Activated naive CD8-positive, alpha-beta T cell treated with anti-CD3 and anti-CD28 coated beads, Interleukin-2, amount 10 ng/mL, durations not matched to agents 7 days and 5 days (primary cell): ENCODE measurements around the gene CEP63. TPM values are rescaled to one million over a fixed set of nuclear protein-coding genes. Genes with fewer than 3 reads are reported as not detected.

ENCODE experiments used
- ATAC-seq: fragments of 150-1000 bp; cut with Tn5 transposase; one replicate; pipeline ENCODE4 v1.10.0; 2021; ENCODE audit warnings: low read depth, moderate library complexity
- POLR2A ChIA-PET: fragments of 350-600 bp; sonication (Branson Sonifier 250); formaldehyde crosslinking; loops from one replicate; lab custom pipeline; 2021; ENCODE audit warnings: antibody characterized with exemption; lab: Charles Lee
- DNase-seq: peaks from one replicate; pipeline ENCODE4 v3.0.0; 2021
- H3K27ac Mint-ChIP-seq: one replicate; pipeline ENCODE4 v1.8.0; 2022; ENCODE audit warnings: mild to moderate bottlenecking, mixed read lengths
- H3K27me3 Mint-ChIP-seq: one replicate; pipeline ENCODE4 v1.8.0; 2022; ENCODE audit warnings: mild to moderate bottlenecking, moderate library complexity, mixed read lengths
- H3K36me3 Mint-ChIP-seq: one replicate; pipeline ENCODE4 v1.8.0; 2021; ENCODE audit warnings: mild to moderate bottlenecking, mixed read lengths
- H3K4me1 Mint-ChIP-seq: one replicate; pipeline ENCODE4 v1.8.0; 2021; ENCODE audit warnings: mixed read lengths
- H3K4me3 Mint-ChIP-seq: one replicate; pipeline ENCODE4 v1.8.0; 2022; ENCODE audit warnings: mild to moderate bottlenecking, moderate library complexity, mixed read lengths
- H3K9me3 Mint-ChIP-seq: one replicate; pipeline ENCODE4 v1.8.0; 2021; ENCODE audit warnings: mixed read lengths
- total RNA-seq, 2 experiments: library from RNA; stranded (reverse); gene quantifications; one replicate each; pipeline ENCODE4 v1.2.3, GENCODE V29; 2021

CEP63 gene
- total RNA-seq = 10 to 100 TPM; 25.2 to 26.3 TPM

DNA sequence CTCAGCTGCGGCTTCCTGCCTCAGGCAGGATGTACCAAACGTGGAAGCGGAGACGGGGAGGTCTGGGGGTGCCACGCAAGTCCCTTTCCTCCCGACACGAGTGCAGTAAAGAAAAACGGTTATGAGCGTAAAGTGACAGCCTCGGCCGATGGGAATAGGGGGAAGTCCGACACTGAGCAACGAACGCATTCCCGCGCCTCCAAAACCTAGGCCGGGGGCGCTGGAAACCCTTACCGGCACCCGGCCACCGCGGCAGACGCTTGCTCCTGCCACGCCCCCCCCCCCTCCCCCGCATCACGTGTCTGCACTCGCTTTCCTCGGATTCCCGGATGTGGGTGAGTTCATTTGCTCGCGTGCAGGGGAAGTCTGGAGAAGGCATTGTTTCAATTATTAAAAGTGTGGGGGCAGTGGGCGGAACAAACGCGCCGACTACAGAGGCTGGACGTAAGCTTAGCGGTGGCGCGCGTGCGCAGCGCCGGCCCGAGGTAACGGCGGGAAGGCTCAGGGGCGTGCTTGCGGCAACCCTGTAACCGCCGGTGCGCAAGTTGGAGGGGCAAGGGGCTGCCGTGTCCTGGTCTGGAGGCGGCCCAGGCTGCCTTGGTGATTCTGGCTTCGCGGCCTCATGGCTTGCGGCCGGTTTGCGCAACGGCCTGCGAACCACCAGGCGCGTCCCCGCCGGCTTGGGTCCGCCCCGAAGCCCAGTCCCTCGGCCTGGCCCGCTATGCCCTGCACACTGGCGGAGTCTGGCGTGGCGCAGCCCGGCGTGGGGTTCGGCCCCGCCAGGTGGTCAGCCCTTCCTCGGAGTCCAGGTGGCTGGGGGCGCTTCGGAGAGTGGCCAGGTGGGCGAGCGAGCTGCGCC lies at the start of gene CEP63, which contains the start of gene ANAPC13:
Gene CEP63, plus strand, starts transcription at position 340 of the 859 bp plus-strand sequence. CDS start 9,264 bp downstream, outside the sequence.
Gene ANAPC13, minus strand, starts transcription at position 268 of the 859 bp plus-strand sequence. CDS start 3,081 bp downstream, outside the sequence.
- no peaks in the 10 kb centered on the region for H3K9me3 Mint-ChIP-seq
- H3K4me3 Mint-ChIP-seq = peak within 1 kb of the TSS; percentile 96
- POLR2A ChIA-PET = interaction anchor here (0.6 to 1.6 kb wide), 9 partner anchors 9 to 913 kb away, joined by 3 to 6 read pairs (median 4); partner anchors contain the start of genes CDV3 and RYK
- H3K4me1 Mint-ChIP-seq = peaks cover 32% of the 10 kb centered on the region
- peak within 1 kb of the TSS; percentile 99 for H3K27ac Mint-ChIP-seq
- H3K27me3 Mint-ChIP-seq = no peaks in the 10 kb centered on the region
- peak; percentile 84 for ATAC-seq
- peak; percentile 89 for DNase-seq
- peaks cover 12% of the 10 kb centered on the region for H3K36me3 Mint-ChIP-seq

DNA sequence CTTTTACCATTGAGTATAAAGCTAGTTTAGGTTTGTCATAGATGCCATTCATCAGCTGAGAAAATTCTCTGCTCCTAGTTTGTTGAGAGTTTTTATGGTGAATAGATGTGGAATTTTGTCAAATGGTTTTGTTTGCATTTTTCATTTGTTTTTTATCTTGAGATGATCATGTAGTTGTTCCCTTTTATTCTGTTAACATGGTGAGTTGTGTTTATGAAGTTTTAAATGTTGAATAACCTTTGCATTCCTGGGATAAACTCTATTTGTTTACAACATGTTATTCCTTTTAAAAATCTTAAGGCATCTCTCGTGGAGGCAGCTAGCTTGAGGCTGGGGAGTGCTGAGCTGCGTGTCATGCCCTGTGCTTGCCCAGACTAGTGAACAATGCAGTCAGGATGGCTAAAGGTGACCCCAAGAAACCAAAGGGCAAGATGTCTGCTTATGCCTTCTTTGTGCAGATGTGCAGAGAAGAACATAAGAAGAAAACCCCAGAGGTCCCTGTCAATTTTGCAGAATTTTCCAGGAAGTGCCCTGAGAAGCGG lies 48.6 kb upstream of the CEP63 start:
- DNase-seq (no peak), ATAC-seq (no peak)
- Mint-ChIP-seq H3K27ac (no peak overlapping the region), H3K4me1 (peaks cover 4% of the 10 kb centered on the region), H3K4me3 (no peak overlapping the region), H3K27me3 (peaks cover 29% of the 10 kb centered on the region), H3K9me3 (no peaks in the 10 kb centered on the region), H3K36me3 (no peaks in the 10 kb centered on the region)
- POLR2A ChIA-PET = no interaction called here

DNA sequence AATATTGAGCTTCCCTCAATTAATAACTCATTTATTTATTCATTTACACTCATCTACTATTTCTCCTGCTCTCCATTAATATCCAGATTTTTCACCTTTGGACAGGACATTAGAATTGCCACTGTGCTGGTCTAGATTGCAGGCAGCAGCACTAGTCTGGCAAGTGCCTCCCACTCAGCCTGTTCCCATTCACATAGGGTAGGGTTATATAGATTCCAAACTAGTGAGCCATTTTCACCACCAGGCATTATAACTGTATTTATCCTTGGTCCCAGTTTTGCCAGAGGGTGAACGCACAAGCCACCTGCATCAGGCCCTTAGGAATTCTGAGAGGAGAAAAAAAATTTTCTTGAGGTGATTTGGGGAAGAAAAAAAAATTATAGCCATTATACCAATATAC lies 44.5 kb upstream of the CEP63 start:
- peaks cover 2% of the 10 kb centered on the region for H3K36me3 Mint-ChIP-seq
- H3K27me3 Mint-ChIP-seq = peaks cover 38% of the 10 kb centered on the region
- no peak overlapping the region for H3K4me3 Mint-ChIP-seq
- no peak overlapping the region for H3K27ac Mint-ChIP-seq
- H3K9me3 Mint-ChIP-seq = no peaks in the 10 kb centered on the region
- POLR2A ChIA-PET = no interaction called here
- DNase-seq (no peak), ATAC-seq (no peak)
- peaks cover 4% of the 10 kb centered on the region for H3K4me1 Mint-ChIP-seq

DNA sequence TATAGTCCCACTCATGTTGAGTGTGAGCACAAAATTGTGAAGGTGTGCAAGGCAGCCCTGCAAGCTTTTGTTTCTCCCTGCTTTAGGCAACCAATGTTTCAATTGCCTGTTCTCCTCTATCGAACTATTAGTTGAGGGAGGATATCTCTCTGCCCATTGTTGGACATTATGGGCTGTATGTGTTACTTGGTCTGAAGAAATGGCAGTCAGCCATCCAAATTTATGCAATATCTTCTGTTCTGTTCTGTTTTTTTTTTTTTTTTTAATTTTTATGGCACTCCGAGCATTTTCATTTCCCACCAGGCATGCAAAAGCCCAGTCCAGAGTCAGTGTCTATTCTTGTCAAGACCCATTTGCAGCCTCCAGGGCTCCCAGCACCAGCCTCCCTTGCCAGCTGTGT lies 44.0 kb upstream of the CEP63 start:
- Mint-ChIP-seq H3K36me3 (peaks cover 2% of the 10 kb centered on the region), H3K4me1 (peaks cover 4% of the 10 kb centered on the region), H3K4me3 (no peak overlapping the region), H3K9me3 (no peaks in the 10 kb centered on the region), H3K27me3 (peaks cover 38% of the 10 kb centered on the region), H3K27ac (no peak overlapping the region)
- no peak for DNase-seq
- no peak for ATAC-seq
- POLR2A ChIA-PET = no interaction called here

DNA sequence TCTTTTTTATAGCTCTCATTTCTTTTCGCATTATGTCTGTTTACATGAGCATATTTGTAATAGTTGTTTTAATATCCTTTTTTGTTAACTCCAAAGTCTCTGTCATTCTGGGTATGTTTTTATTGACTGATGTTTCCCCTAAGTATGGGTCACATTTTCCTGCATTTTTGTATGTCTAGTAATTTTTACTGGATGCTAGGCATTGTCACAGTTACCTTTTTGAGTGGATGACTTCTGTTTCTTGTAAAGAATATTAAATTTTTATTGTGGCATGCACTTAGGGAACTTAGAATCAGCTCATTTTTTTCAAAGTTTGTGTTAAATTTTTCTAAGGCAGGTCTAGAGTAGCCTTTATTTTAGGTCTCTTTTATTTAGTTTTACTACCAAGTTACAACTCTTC lies 40.8 kb upstream of the CEP63 start:
- H3K4me1 Mint-ChIP-seq = peaks cover 3% of the 10 kb centered on the region
- peaks cover 31% of the 10 kb centered on the region for H3K27me3 Mint-ChIP-seq
- peaks cover 2% of the 10 kb centered on the region for H3K36me3 Mint-ChIP-seq
- ATAC-seq = no peak
- no peaks in the 10 kb centered on the region for H3K9me3 Mint-ChIP-seq
- DNase-seq = no peak
- H3K4me3 Mint-ChIP-seq = no peak overlapping the region
- POLR2A ChIA-PET = no interaction called here
- H3K27ac Mint-ChIP-seq = no peak overlapping the region

DNA sequence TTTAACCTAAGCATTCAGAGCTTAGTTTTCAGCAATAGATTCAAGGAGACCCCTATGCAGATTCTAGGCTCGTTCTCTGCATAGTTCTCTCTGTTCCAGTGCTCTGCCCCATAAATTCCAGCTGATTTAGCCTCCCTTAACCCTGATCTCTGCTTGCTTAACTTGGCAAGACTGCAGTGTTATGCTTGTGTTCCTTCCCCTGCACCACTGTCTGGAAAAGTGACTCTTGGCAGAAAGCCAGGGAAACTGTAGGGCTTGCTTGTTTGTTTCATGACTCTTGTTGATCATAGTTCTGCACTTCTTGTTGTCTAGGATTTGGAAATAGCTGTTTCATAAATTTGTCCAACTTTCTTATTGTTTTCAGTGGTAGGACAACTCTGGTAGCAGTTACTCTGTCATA lies 40.2 kb upstream of the CEP63 start:
- Mint-ChIP-seq H3K4me1 (no peaks in the 10 kb centered on the region), H3K36me3 (peaks cover 2% of the 10 kb centered on the region), H3K4me3 (no peak overlapping the region), H3K9me3 (no peaks in the 10 kb centered on the region), H3K27ac (no peak overlapping the region), H3K27me3 (peaks cover 27% of the 10 kb centered on the region)
- ATAC-seq (no peak), DNase-seq (no peak)
- POLR2A ChIA-PET = no interaction called here

DNA sequence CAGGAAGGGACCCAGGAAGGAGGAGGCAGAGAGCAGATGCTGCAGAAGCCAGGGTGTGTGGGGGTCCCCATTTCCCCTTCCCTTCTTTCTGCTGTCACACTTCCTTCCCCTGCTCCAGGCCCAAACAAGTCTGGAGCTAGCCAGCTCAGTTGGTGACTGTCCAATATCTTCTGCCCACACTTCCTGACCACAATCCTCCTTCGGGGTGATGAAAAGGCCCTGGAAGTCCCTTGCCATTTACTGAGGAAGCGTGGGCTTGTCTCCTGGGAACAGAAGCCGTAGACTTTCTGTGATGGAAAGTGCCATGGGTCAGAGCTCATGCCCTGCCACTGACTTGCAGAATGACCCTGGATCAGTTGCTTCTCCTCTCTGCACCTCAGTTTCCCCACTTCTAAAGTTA lies 39.1 kb upstream of the CEP63 start:
- Mint-ChIP-seq H3K4me1 (no peaks in the 10 kb centered on the region), H3K27ac (no peak overlapping the region), H3K27me3 (peaks cover 27% of the 10 kb centered on the region), H3K4me3 (no peak overlapping the region), H3K36me3 (peaks cover 2% of the 10 kb centered on the region), H3K9me3 (no peaks in the 10 kb centered on the region)
- no peak for DNase-seq
- no peak for ATAC-seq
- POLR2A ChIA-PET = no interaction called here

DNA sequence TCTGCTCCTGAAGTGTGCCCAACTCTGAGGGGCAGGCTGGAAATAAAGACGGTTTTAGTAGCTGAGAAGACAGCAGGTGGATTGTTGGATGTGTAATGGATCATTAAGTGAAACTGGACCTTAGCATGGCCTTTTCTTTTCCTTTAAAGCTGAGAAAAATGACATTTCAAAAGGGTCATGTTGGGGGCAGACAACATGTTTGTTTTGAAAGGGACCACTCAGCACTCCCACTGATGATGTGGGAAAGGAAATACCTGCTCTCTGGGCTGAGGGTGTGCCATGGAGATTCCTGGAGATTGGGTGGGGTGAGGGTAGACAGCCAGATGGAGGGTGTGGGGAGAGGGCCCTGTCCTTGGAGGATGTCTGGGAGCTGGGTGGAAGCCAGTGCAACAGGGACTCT lies 38.5 kb upstream of the CEP63 start:
- Mint-ChIP-seq H3K4me1 (no peaks in the 10 kb centered on the region), H3K9me3 (no peaks in the 10 kb centered on the region), H3K27ac (no peak overlapping the region), H3K36me3 (peaks cover 2% of the 10 kb centered on the region), H3K4me3 (no peak overlapping the region), H3K27me3 (peaks cover 26% of the 10 kb centered on the region)
- POLR2A ChIA-PET = no interaction called here
- DNase-seq (no peak), ATAC-seq (no peak)

DNA sequence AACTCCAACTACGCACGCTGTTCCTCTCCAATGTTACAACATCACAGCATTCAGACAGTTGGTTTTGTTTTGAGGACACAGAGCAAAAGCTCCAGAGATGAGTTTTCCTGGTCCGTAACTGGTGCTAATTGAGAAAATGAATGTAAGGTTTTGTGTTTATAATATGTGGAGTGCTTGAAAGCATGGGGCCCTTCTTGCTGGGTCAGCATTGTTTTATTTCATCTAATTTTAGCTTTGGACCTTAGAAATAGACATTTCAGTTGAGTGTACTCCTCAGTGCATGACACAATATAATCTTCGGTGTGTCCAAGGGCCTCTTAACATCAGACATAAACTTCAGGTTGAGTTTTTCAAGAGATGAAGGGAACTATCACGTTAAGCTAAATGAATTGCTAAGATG lies 37.2 kb upstream of the CEP63 start:
- Mint-ChIP-seq H3K36me3 (peaks cover 2% of the 10 kb centered on the region), H3K9me3 (no peaks in the 10 kb centered on the region), H3K4me1 (no peaks in the 10 kb centered on the region), H3K27me3 (peaks cover 31% of the 10 kb centered on the region), H3K27ac (no peak overlapping the region), H3K4me3 (no peak overlapping the region)
- ATAC-seq = no peak
- POLR2A ChIA-PET = no interaction called here
- no peak for DNase-seq

DNA sequence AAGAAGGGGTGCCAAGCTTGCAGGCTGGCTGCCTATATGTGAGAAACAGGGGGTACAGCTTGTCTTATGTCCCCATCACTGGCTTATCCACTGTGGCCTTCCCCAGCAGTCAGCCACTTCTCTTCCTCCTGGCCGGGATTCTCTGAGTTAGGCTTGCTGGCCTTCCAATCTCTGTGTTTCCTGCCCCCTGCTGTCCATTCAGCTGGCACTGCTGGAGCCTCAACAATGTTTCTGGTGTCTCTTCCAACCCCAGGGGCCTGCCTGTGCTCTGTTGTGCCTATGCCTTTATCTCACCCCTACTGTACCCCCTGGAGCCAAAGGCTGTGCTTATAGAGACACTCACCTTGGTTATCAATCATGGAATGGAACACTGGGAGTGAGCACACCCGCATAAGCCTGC lies 36.6 kb upstream of the CEP63 start:
- no peak for DNase-seq
- no peak for ATAC-seq
- Mint-ChIP-seq H3K27ac (no peak overlapping the region), H3K36me3 (peaks cover 2% of the 10 kb centered on the region), H3K4me3 (no peak overlapping the region), H3K4me1 (no peaks in the 10 kb centered on the region), H3K9me3 (no peaks in the 10 kb centered on the region), H3K27me3 (peaks cover 32% of the 10 kb centered on the region)
- POLR2A ChIA-PET = no interaction called here

DNA sequence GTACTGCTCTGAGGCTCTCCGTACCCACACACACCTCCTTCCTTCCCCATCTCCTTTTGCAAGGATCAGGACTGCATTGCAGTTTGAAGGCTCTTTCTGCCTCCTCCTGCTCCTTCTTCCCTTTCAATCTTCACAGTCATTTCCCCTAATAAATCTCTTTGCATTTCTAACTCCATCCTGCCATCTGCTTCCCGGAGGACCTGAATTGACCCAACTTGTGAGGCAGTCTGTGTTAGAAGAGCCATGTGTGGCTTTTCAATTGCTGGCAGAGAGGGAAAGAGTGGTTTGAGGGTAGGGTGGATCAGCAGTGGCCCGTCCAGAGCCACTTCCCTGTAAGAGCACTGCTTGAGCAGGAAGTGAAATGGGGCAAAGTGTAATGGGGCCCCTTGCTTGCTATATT lies 35.9 kb upstream of the CEP63 start:
- H3K36me3 Mint-ChIP-seq = peaks cover 2% of the 10 kb centered on the region
- ATAC-seq (no peak), DNase-seq (no peak)
- POLR2A ChIA-PET = no interaction called here
- peaks cover 28% of the 10 kb centered on the region for H3K27me3 Mint-ChIP-seq
- no peaks in the 10 kb centered on the region for H3K4me1 Mint-ChIP-seq
- H3K9me3 Mint-ChIP-seq = no peaks in the 10 kb centered on the region
- no peak overlapping the region for H3K4me3 Mint-ChIP-seq
- H3K27ac Mint-ChIP-seq = no peak overlapping the region

DNA sequence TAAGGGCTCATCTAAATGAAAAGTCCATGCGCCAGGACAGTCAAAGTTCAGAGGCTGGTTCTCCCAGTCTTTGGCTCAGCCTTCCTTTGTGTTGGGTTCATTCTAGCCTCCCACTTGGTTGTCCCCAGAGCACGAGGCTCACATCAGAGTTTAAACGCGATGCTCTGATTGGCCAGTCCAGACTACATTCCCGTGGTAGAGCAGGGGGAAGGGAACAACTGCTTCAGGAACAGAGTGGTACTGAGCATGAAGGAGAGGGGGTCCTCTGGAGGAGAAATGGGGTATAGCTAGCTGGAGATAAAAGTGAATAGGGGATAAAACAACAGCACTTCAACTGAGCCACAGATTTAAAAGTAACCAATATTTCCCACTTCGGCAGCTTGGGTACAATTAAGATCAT lies 32.2 kb upstream of the CEP63 start:
- ATAC-seq = no peak
- Mint-ChIP-seq H3K4me1 (no peaks in the 10 kb centered on the region), H3K9me3 (no peaks in the 10 kb centered on the region), H3K27me3 (peaks cover 33% of the 10 kb centered on the region), H3K27ac (no peak overlapping the region), H3K36me3 (no peaks in the 10 kb centered on the region), H3K4me3 (no peak overlapping the region)
- POLR2A ChIA-PET = no interaction called here
- no peak for DNase-seq

DNA sequence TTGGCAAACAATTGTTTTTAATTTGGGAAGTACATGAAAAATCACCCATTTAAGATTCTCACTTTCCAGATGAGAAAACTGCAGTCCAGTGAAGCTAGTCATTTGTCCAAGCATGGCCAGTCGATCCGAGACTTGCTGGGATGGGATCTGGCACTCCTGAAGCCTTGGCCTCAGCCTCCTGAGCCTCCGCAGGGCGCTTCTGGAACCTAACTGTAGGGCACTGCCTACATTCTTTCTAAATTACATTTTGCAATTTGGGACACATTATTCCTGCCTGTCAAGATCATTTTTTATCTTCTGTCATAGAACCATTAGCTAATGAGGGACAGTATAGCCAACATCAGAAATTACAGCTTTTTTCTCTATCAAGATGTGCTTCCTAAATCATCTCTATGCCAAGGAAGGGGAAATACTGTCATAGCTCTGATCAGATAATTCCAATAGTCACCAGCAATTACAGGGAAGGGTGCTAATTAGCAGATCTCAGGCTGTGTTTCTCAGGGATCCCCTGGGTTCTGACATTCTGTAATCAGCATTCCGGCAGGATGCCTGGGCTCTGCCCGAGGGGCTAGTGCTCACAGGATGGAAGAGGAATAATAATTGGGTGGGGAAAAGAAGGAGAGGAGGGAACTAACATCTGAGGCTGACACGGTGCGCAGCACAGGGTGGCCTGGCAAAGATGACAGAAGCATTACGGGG lies 28.3 kb upstream of the CEP63 start:
- POLR2A ChIA-PET = no interaction called here
- Mint-ChIP-seq H3K27ac (no peak overlapping the region), H3K4me3 (no peak overlapping the region), H3K27me3 (peaks cover 35% of the 10 kb centered on the region), H3K36me3 (no peaks in the 10 kb centered on the region), H3K9me3 (no peaks in the 10 kb centered on the region), H3K4me1 (no peaks in the 10 kb centered on the region)
- DNase-seq (no peak), ATAC-seq (no peak)
